Measurements from ENCODE around the gene CDK16. TPM values are rescaled to one million over a fixed set of nuclear protein-coding genes. Genes with fewer than 3 reads are reported as not detected.

The CDK16 gene
- total and polyA plus RNA-seq, 2 of the 4 experiments (the other 2 are of a cell fraction) = 85.3 to 106 TPM

DNA sequence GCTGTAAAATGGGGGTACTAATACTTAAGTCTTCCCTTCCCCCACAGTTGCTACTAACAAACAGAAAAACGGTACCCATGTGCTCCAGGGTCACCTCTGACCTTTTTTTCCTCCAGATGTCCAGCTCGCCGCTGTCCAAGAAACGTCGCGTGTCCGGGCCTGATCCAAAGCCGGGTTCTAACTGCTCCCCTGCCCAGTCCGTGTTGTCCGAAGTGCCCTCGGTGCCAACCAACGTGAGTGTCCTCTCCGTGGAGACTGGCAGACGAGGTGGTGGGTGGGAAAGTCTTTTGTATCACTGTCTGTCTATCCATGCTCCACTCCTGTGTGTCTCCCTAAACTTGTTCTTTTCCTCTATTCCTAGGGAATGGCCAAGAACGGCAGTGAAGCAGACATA, 19.8 kb upstream of the CDK16 start:
- no peak overlapping the region for H3K9ac ChIP-seq (ENCODE audit: low read depth, low read length)
- dilution Hi-C loops (cut with HindIII; ENCODE audit: low sequenced_read_pairs, unreplicated experiment) (no loop called here), intact Hi-C loops (cut with micrococcal nuclease) (no loop called here), in situ Hi-C loops (cut with MboI; ENCODE audit: low sequenced_read_pairs) (loop anchor here (10.0 kb wide), 2 partner anchors 186 to 326 kb away; no protein-coding TSS in a partner anchor)
- no peak overlapping the region for H4K8ac ChIP-seq (ENCODE audit: low read depth in 2 of 2, low read length in 2 of 2)
- no peak overlapping the region for H3K56ac ChIP-seq (ENCODE audit: extremely low read depth, insufficient read depth, low read length)
- H4K20me1 ChIP-seq (ENCODE audit: insufficient read depth, low read length) = peaks cover 82% of the 10 kb centered on the region
- no peak overlapping the region for H3K23ac ChIP-seq (ENCODE audit: low read depth, low read length)
- CTCF ChIA-PET = no interaction called here
- no peak overlapping the region for H4K5ac ChIP-seq (ENCODE audit: low read depth, low read length)
- no peak overlapping the region for H2BK20ac ChIP-seq (ENCODE audit: low read depth, low read length)
- 89% methylated on average over 10 of the region's 15 CpGs; no CpG with 5 or more reads in 1 of the 2 experiments for WGBS, 2 experiments (ENCODE audit: extremely low coverage in 2 of 2, insufficient read length in 1 of 2)
- no peak overlapping the region for H3K14ac ChIP-seq (replicated peaks; ENCODE audit: low read depth, low read length)
- H2BK15ac ChIP-seq (ENCODE audit: low read depth, low read length) = no peak overlapping the region
- TF ChIP-seq, protein P1, sequence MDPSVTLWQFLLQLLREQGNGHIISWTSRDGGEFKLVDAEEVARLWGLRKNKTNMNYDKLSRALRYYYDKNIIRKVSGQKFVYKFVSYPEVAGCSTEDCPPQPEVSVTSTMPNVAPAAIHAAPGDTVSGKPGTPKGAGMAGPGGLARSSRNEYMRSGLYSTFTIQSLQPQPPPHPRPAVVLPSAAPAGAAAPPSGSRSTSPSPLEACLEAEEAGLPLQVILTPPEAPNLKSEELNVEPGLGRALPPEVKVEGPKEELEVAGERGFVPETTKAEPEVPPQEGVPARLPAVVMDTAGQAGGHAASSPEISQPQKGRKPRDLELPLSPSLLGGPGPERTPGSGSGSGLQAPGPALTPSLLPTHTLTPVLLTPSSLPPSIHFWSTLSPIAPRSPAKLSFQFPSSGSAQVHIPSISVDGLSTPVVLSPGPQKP (IDR thresholded peaks at IDR 0.05; ENCODE audit: borderline replicate concordance, low read depth, low read length) = no peak
- TF ChIP-seq NFE2L2 (IDR thresholded peaks at IDR 0.05; ENCODE audit: low read depth, low read length) = no peak
- TF ChIP-seq, protein P2, sequence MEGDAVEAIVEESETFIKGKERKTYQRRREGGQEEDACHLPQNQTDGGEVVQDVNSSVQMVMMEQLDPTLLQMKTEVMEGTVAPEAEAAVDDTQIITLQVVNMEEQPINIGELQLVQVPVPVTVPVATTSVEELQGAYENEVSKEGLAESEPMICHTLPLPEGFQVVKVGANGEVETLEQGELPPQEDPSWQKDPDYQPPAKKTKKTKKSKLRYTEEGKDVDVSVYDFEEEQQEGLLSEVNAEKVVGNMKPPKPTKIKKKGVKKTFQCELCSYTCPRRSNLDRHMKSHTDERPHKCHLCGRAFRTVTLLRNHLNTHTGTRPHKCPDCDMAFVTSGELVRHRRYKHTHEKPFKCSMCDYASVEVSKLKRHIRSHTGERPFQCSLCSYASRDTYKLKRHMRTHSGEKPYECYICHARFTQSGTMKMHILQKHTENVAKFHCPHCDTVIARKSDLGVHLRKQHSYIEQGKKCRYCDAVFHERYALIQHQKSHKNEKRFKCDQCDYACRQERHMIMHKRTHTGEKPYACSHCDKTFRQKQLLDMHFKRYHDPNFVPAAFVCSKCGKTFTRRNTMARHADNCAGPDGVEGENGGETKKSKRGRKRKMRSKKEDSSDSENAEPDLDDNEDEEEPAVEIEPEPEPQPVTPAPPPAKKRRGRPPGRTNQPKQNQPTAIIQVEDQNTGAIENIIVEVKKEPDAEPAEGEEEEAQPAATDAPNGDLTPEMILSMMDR (conservative IDR thresholded peaks at IDR 0.05; ENCODE audit: low read depth, low read length) = no peak
- TF ChIP-seq RCOR1 (IDR thresholded peaks at IDR 0.05; ENCODE audit: insufficient replicate concordance, low read length) = no peak
- TF ChIP-seq, protein P3, sequence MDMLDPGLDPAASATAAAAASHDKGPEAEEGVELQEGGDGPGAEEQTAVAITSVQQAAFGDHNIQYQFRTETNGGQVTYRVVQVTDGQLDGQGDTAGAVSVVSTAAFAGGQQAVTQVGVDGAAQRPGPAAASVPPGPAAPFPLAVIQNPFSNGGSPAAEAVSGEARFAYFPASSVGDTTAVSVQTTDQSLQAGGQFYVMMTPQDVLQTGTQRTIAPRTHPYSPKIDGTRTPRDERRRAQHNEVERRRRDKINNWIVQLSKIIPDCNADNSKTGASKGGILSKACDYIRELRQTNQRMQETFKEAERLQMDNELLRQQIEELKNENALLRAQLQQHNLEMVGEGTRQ (IDR thresholded peaks at IDR 0.05; ENCODE audit: low read depth, low read length) = no peak
- TF ChIP-seq BHLHE40 (IDR thresholded peaks at IDR 0.05; ENCODE audit: low read depth, low read length) = no peak
- no peak for TF ChIP-seq FOS (IDR thresholded peaks at IDR 0.05; ENCODE audit: low read depth, low read length)
- no peak for TF ChIP-seq CEBPB (IDR thresholded peaks at IDR 0.05; ENCODE audit: low read depth, low read length)
- no peak for TF ChIP-seq POLR2A (IDR thresholded peaks at IDR 0.05; ENCODE audit: low read depth, low read length)
- TF ChIP-seq MAFK (IDR thresholded peaks at IDR 0.05; ENCODE audit: low read depth, low read length) = no peak
- TF ChIP-seq SMC3 (IDR thresholded peaks at IDR 0.05; ENCODE audit: low read depth, low read length) = no peak
- TF ChIP-seq CHD1 (IDR thresholded peaks at IDR 0.05; ENCODE audit: low read depth, low read length) = no peak
- TF ChIP-seq RAD21 (IDR thresholded peaks at IDR 0.05; ENCODE audit: low read length) = no peak
- no peak for TF ChIP-seq RFX5 (IDR thresholded peaks at IDR 0.05; ENCODE audit: low read depth, low read length)
- peaks cover 24% of the 10 kb centered on the region for H3K4me1 ChIP-seq (ENCODE audit: control insufficient read depth, insufficient read depth, low read length)
- H2AK5ac ChIP-seq (ENCODE audit: low read depth, low read length) = no peak overlapping the region
- no peaks in the 10 kb centered on the region for H3K9me3 ChIP-seq (ENCODE audit: control insufficient read depth, insufficient read depth, low read length)
- H3K18ac ChIP-seq (ENCODE audit: low read depth, low read length) = no peak overlapping the region
- POLR2A ChIA-PET (ENCODE audit: unreplicated experiment) = no interaction called here
- H2BK5ac ChIP-seq (ENCODE audit: low read depth, low read length, poor library complexity, severe bottlenecking) = no peak overlapping the region
- H2BK120ac ChIP-seq (ENCODE audit: low read depth, low read length) = no peak overlapping the region
- H3K27me3 ChIP-seq (ENCODE audit: control insufficient read depth, insufficient read depth, low read length) = no peaks in the 10 kb centered on the region; the same call in 1 of the 2 replicates
- H3K27ac ChIP-seq (ENCODE audit: insufficient read depth, low read length) = no peak overlapping the region
- H3K9me1 ChIP-seq (ENCODE audit: insufficient read depth, low read length) = peaks cover 5% of the 10 kb centered on the region; the same call in 1 of the 2 replicates
- no peak overlapping the region for H3K4ac ChIP-seq (ENCODE audit: low read depth, low read length)
- H2AK9ac ChIP-seq (replicated peaks; ENCODE audit: low read depth, low read length, poor library complexity) = no peak overlapping the region
- H3K36me3 ChIP-seq (ENCODE audit: control insufficient read depth, insufficient read depth, low read length) = peaks cover 66% of the 10 kb centered on the region
- no peak overlapping the region for H2AFZ ChIP-seq (replicated peaks; ENCODE audit: low read length, poor library complexity)
- H4K91ac ChIP-seq (ENCODE audit: insufficient read depth, low read depth, low read length) = no peak overlapping the region
- no TSS peak for BruUV-seq (replicated peaks)
- H3K4me2 ChIP-seq (ENCODE audit: low read depth, low read length) = no peak overlapping the region
- peaks cover 34 to 69% of the 10 kb centered on the region in 2 experiments for H3K79me1 ChIP-seq (ENCODE audit: low read depth in 1 of 2, low read length in 2 of 2)
- H3K4me3 ChIP-seq (ENCODE audit: insufficient read depth, low read depth, low read length) = no peak overlapping the region
- DNase-seq (no peak), ATAC-seq (ENCODE audit: low read depth) (no peak)
